Gastroesophageal sphincter (tissue), 4 donors: ENCODE data around the gene RPS6KL1. TPM values are rescaled to one million over a fixed set of nuclear protein-coding genes. Genes with fewer than 3 reads are reported as not detected.

Source experiments
- ATAC-seq: fragments of 150-250 bp; one replicate; pipeline ENCODE4 v1.9.1; 2016; ENCODE audit warnings: mild to moderate bottlenecking, moderate library complexity
- H3K27ac ChIP-seq, 4 donors: fragments of 200-600 bp; sonication (generic) in 3 of 4; 1 replicate in 3 of 4; 2 replicates in 1 of 4; pipeline ENCODE4 v1.5.1; 2016 to 2019
- H3K27me3 ChIP-seq: fragments of 200-600 bp; sonication (generic); one replicate; pipeline ENCODE4 v1.5.1; 2019
- H3K36me3 ChIP-seq, 2 donors: fragments of 200-600 bp; sonication (generic); one replicate each; pipeline ENCODE4 v1.5.1; 2019; ENCODE audit warnings: control low read depth in 1 of 2
- H3K4me1 ChIP-seq, 3 donors: fragments of 200-600 bp; sonication (generic); 1 replicate in 2 of 3; 2 replicates in 1 of 3; pipeline ENCODE4 v1.5.1; 2016 to 2019; ENCODE audit warnings: control low read depth in 2 of 3
- H3K4me3 ChIP-seq, 2 donors: fragments of 200-600 bp; sonication (generic); one replicate each; pipeline ENCODE4 v1.5.1; 2019; ENCODE audit warnings: mild to moderate bottlenecking in 1 of 2, moderate library complexity in 1 of 2
- H3K9me3 ChIP-seq, 3 donors: fragments of 200-600 bp; sonication (generic); one replicate each; pipeline ENCODE4 v1.5.1; 2017 to 2019; ENCODE audit warnings: control low read depth in 2 of 3
- EP300 ChIP-seq: sonication (generic); formaldehyde crosslinking; IDR thresholded peaks from one replicate; pipeline ENCODE4 v1.6.1; 2017; ENCODE audit warnings: antibody characterized with exemption, mild to moderate bottlenecking
- POLR2A ChIP-seq, 2 donors: fragments of 450-650 bp; IDR thresholded peaks; one replicate each; pipeline ENCODE4 v1.6.1; 2017; ENCODE audit warnings: antibody characterized with exemption in 2 of 2, mild to moderate bottlenecking in 2 of 2, moderate library complexity in 1 of 2
- POLR2AphosphoS5 ChIP-seq: sonication (generic); formaldehyde crosslinking; IDR thresholded peaks from one replicate; pipeline ENCODE4 v1.6.1; 2017; ENCODE audit warnings: antibody characterized with exemption
- WGBS, 2 donors: methylation state at CpG; one replicate each; pipeline ENCODE4 v1.1.5; 2018; ENCODE audit warnings: low coverage in 1 of 2; 5-methylcytosine and 5-hydroxymethylcytosine counted together
- total RNA-seq, 4 donors: library from RNA; depleted of rRNA; stranded (reverse); fragments of >200 nt; gene quantifications; one replicate each; pipeline ENCODE4 v1.1.0, GENCODE V29; 2016
- TF ChIP-seq, protein P1 (sequence below), 4 experiments: fragments of 200-600 bp in 2 of 4; fragments of 450-650 bp in 2 of 4; sonication (generic) in 1 of 4; IDR thresholded peaks; one replicate each; pipeline ENCODE4 v1.5.1; 2017 to 2019; ENCODE audit warnings: antibody characterized with exemption in 4 of 4, mild to moderate bottlenecking in 2 of 4, moderate library complexity in 2 of 4

RPS6KL1 gene
- total RNA-seq, 4 donors from 2014 or later, result 4.0 to 10.2 (median 8.2) TPM

DNA sequence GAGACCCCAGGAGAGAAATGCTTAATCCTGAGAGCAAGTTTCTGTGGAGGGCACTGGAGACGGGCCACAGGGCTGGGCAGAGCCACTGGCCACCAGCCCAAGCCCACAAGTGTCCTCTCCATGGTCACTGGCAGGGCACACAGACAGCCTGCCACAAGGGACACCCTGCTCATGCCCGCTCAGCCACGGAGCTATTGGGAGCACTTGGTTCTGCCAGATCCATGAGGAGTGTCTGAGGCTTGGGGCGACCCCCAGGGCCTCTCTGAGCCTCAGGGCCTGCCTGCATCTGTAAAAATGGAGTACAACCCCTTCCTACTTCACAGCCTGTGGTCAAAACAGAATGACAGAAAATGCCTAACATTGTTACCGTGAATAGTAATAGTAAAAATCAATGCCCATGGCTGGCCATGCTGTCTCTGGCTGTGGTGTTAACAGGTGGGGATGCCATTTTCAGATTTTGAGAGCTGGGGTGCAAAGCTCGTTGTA is 29.2 kb upstream of the RPS6KL1 start:
- Histone ChIP-seq H3K27me3 (peaks cover 60% of the 10 kb centered on the region), H3K27ac (no peak overlapping the region), H3K4me3 (peak overlapping the region in 1 of 2 donors; percentile 64), H3K9me3 (no peaks in the 10 kb centered on the region), H3K36me3 (peaks cover 0 to 18% of the 10 kb centered on the region in 2 donors), H3K4me1 (peaks cover 0 to 38% (median 14%) of the 10 kb centered on the region in 3 donors)
- 90% methylated on average over 2 of the region's 6 CpGs; no CpG with 5 or more reads in 1 of the 2 donors for WGBS, 2 donors
- TF ChIP-seq, protein P1, sequence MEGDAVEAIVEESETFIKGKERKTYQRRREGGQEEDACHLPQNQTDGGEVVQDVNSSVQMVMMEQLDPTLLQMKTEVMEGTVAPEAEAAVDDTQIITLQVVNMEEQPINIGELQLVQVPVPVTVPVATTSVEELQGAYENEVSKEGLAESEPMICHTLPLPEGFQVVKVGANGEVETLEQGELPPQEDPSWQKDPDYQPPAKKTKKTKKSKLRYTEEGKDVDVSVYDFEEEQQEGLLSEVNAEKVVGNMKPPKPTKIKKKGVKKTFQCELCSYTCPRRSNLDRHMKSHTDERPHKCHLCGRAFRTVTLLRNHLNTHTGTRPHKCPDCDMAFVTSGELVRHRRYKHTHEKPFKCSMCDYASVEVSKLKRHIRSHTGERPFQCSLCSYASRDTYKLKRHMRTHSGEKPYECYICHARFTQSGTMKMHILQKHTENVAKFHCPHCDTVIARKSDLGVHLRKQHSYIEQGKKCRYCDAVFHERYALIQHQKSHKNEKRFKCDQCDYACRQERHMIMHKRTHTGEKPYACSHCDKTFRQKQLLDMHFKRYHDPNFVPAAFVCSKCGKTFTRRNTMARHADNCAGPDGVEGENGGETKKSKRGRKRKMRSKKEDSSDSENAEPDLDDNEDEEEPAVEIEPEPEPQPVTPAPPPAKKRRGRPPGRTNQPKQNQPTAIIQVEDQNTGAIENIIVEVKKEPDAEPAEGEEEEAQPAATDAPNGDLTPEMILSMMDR (IDR thresholded peaks at IDR 0.05), result no peak
- TF ChIP-seq POLR2A (IDR thresholded peaks at IDR 0.05) (no peak), POLR2AphosphoS5 (no peak), EP300 (no peak)
- ATAC-seq, result no peak

GRCh38 chr14:74951443-74952179 is 28.6 kb upstream of the RPS6KL1 start:
- peaks cover 60% of the 10 kb centered on the region for H3K27me3 ChIP-seq
- H3K9me3 ChIP-seq, result no peaks in the 10 kb centered on the region
- no peak overlapping the region for H3K27ac ChIP-seq
- H3K36me3 ChIP-seq, result peaks cover 0 to 18% of the 10 kb centered on the region in 2 donors
- TF ChIP-seq EP300 (no peak), POLR2A (IDR thresholded peaks at IDR 0.05) (no peak), POLR2AphosphoS5 (no peak)
- TF ChIP-seq, protein P1 (IDR thresholded peaks at IDR 0.05), result no peak
- ATAC-seq, result no peak
- 60% methylated on average over 1 of the region's 15 CpGs; no CpG with 5 or more reads in 1 of the 2 donors for whole genome bisulfite sequencing, 2 donors
- H3K4me3 ChIP-seq, result peak overlapping the region in 1 of 2 donors; percentile 64
- H3K4me1 ChIP-seq, result peaks cover 0 to 43% (median 18%) of the 10 kb centered on the region in 3 donors

DNA sequence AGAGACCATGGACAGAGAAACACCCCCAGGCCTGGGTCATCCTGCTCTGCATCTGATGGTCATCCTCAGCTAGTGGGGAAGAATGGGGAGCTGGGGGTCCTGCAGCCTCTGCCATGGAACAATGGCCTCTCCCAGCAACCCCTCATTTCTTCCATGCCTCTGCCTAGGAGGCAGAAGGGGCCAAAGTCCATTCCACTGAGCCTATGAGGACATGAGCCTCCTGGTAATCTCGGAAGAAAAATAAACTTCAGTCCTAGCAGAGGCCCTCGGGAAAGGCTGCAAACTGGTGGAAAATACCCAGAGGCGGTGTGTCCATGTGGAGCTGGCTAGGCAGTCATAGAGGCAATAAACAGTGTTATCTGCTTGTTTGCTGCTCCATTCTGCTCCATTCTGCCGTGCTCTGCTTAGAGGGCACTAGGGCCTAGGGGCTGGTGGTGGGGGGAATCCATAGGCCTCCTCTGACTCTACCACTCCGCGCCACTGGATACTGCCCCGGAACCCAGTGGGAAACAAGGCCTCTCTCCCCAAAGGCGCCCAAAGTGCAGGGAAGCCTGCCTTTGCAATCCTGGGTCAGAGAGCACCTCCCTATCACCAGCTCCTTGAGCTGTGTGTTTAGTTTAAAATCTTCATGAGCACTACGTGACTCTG is 27.9 kb upstream of the RPS6KL1 start:
- Histone ChIP-seq H3K36me3 (peaks cover 0 to 19% of the 10 kb centered on the region in 2 donors), H3K4me3 (peak overlapping the region in 1 of 2 donors; percentile 64), H3K27me3 (peaks cover 60% of the 10 kb centered on the region), H3K9me3 (no peaks in the 10 kb centered on the region), H3K27ac (no peak overlapping the region), H3K4me1 (peaks cover 0 to 48% (median 22%) of the 10 kb centered on the region in 3 donors)
- 95% methylated on average over 7 of the region's 9 CpGs; no CpG with 5 or more reads in 1 of the 2 donors for WGBS, 2 donors
- ATAC-seq, result no peak
- TF ChIP-seq POLR2AphosphoS5, result no peak
- TF ChIP-seq, protein P1 (IDR thresholded peaks at IDR 0.05), result no peak
- TF ChIP-seq POLR2A (IDR thresholded peaks at IDR 0.05), result no peak
- no peak for TF ChIP-seq EP300

GRCh38 chr14:74949859-74950573 is 27.0 kb upstream of the RPS6KL1 start:
- Histone ChIP-seq H3K27me3 (peaks cover 60% of the 10 kb centered on the region), H3K27ac (no peak overlapping the region), H3K4me3 (peak overlapping the region in 1 of 2 donors; percentile 8), H3K4me1 (peaks cover 0 to 39% (median 17%) of the 10 kb centered on the region in 3 donors), H3K36me3 (peaks cover 0 to 23% of the 10 kb centered on the region in 2 donors), H3K9me3 (no peaks in the 10 kb centered on the region)
- WGBS, 2 donors, result 78 to 97% methylated on average over 7 to 11 of the region's 17 CpGs
- TF ChIP-seq, protein P1 (IDR thresholded peaks at IDR 0.05), result no peak
- no peak for TF ChIP-seq POLR2A (IDR thresholded peaks at IDR 0.05)
- TF ChIP-seq POLR2AphosphoS5, result no peak
- no peak for TF ChIP-seq EP300
- ATAC-seq, result no peak
